ENCODE measurements around the gene TPRX2.
"Not testable (repeated sequence)": the region's sequence is repeated elsewhere in the genome, so short reads cannot be mapped to it uniquely, and the experiment has no call there.

TPRX2 gene

DNA sequence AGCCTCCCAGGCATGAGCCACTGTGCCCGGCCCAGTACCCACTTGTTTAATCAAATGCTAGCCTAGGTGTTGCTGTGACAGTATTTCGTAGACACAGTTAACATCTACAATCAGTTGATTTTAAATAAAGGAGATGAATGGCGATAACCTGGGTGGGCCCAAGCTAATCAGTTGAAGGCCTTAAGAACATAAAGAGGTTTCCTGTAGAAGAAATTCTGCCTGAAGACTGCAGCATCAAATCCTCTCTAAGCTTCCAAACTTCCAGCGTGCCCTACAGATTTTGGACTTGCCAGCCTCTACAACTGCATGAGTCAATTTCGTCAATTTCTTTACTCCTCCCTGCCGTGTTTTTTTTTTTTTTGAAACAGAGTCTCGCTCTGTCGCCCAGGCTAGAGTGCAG is 40.3 kb downstream of the TPRX2 start:
- no peak for DNase-seq (ENCODE audit: extremely low read depth, low read depth)
- TF ChIP-seq, protein P1, sequence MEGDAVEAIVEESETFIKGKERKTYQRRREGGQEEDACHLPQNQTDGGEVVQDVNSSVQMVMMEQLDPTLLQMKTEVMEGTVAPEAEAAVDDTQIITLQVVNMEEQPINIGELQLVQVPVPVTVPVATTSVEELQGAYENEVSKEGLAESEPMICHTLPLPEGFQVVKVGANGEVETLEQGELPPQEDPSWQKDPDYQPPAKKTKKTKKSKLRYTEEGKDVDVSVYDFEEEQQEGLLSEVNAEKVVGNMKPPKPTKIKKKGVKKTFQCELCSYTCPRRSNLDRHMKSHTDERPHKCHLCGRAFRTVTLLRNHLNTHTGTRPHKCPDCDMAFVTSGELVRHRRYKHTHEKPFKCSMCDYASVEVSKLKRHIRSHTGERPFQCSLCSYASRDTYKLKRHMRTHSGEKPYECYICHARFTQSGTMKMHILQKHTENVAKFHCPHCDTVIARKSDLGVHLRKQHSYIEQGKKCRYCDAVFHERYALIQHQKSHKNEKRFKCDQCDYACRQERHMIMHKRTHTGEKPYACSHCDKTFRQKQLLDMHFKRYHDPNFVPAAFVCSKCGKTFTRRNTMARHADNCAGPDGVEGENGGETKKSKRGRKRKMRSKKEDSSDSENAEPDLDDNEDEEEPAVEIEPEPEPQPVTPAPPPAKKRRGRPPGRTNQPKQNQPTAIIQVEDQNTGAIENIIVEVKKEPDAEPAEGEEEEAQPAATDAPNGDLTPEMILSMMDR (IDR thresholded peaks at IDR 0.05; ENCODE audit: low read depth, low read length): no peak

DNA sequence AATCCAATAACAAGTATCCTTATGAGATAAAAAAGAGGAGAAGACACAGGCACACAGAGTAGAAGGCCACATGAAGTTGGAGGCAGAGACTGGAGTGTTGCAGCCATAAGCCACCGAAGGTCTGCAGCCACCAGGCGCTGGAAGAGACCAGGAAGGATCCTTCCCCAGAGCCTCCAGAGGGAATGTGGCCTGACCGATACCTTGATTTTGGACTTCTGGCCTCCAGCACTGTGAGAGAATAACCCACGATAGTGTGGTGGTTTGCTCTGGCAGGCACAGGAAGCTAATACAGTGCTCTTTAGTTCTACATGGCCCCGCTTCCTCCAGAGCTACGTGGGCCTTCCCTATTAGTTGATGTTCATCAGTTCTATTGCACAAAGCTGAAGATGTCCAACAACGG is 42.3 kb downstream of the TPRX2 start:
- DNase-seq (ENCODE audit: extremely low read depth, low read depth): no peak
- TF ChIP-seq, protein P1 (IDR thresholded peaks at IDR 0.05; ENCODE audit: low read depth, low read length): no peak

DNA sequence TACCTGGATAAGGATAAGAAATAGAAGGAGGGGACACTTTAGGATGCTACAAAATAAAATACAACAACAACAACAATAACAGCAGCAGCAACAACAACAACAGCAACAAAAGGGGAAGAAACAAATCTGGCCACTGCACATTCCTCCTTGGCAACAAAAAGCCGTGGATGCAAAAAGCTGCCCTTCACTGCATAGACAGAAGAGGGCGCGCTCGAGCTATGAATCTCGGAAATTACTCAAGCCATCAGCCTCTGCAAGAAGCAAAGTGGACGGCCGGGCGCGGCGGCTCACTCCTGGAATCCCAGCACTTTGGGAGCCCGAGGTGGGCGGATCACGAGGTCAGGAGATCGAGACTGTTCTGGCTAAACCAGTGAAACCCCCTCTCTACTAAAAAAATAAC is 50.3 kb downstream of the TPRX2 start:
- DNase-seq (ENCODE audit: extremely low read depth, low read depth): not testable (repeated sequence)

DNA sequence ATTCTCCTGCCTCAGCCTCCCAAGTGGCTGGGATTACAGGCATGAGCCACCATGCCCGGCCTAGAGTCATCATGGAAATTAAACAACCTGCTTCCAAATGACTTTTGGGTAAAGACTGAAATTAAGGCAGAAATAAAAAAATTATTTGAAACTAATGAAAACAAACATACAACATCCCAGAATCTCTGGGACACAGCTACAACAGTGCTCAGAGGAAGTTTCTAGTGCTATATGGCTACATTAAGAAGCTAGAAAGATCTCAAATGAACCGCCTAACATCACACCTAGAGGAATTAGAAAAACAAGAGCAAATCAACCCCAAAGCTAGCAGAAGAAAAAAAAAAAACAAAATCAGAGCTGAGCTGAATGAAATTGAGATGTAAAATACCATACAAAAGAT is 51.2 kb downstream of the TPRX2 start:
- DNase-seq (ENCODE audit: extremely low read depth, low read depth): not testable (repeated sequence)

All from AG09319 (cell line).